NCI-H774 (cell line): ENCODE data around the gene MMP19.
"Not testable (repeated sequence)": the region's sequence is repeated elsewhere in the genome, so short reads cannot be mapped to it uniquely, and the experiment has no call there.

Source experiments
- DNase-seq: peaks from one replicate; lab custom pipeline; 2025; lab: John Stamatoyannopoulos, UW

MMP19 gene

GRCh38 chr12:55842681-55843429 is at the start of gene MMP19:
Gene MMP19 (minus strand): TSS chr12:55842936. CDS start chr12:55842830, 106 bp downstream.
- no peak for DNase-seq

GRCh38 chr12:55891310-55891709 is 48.6 kb upstream of the MMP19 start:
- DNase-seq = no peak

GRCh38 chr12:55885113-55885512 is 42.4 kb upstream of the MMP19 start:
- no peak for DNase-seq

GRCh38 chr12:55877824-55878223 is 35.1 kb upstream of the MMP19 start:
- no peak for DNase-seq

- no peak for DNase-seq
These were observed 33.1 kb upstream of the MMP19 start for GRCh38 chr12:55875704-55876467.

GRCh38 chr12:55874443-55874842 is 31.7 kb upstream of the MMP19 start:
- DNase-seq = no peak

GRCh38 chr12:55866454-55867004 is 23.8 kb upstream of the MMP19 start:
- not testable (repeated sequence) for DNase-seq

GRCh38 chr12:55865327-55865726 is 22.6 kb upstream of the MMP19 start:
- no peak for DNase-seq

- not testable (repeated sequence) for DNase-seq
These were observed 20.2 kb upstream of the MMP19 start for GRCh38 chr12:55862931-55863330.

- no peak for DNase-seq
These were observed 19.6 kb upstream of the MMP19 start for GRCh38 chr12:55862286-55862685.

GRCh38 chr12:55861871-55862270 is 19.1 kb upstream of the MMP19 start:
- DNase-seq = no peak

- no peak for DNase-seq
These were observed 18.7 kb upstream of the MMP19 start for GRCh38 chr12:55861396-55861795.

- no peak for DNase-seq
These were observed 10.0 kb upstream of the MMP19 start for GRCh38 chr12:55852740-55853139.

GRCh38 chr12:55850893-55851292 is 8.2 kb upstream of the MMP19 start:
- no peak for DNase-seq

- DNase-seq = no peak
These were observed 7.7 kb upstream of the MMP19 start for GRCh38 chr12:55850401-55850800.

- no peak for DNase-seq
These were observed 7.0 kb upstream of the MMP19 start for GRCh38 chr12:55849616-55850343.

- DNase-seq = no peak
These were observed 5.0 kb upstream of the MMP19 start for GRCh38 chr12:55847603-55848291.

- no peak for DNase-seq
These were observed 4.3 kb upstream of the MMP19 start for GRCh38 chr12:55847033-55847432.

- DNase-seq = no peak
These were observed 3.2 kb upstream of the MMP19 start for GRCh38 chr12:55845785-55846496.

- no peak for DNase-seq
These were observed 2.6 kb upstream of the MMP19 start for GRCh38 chr12:55845361-55845760.

GRCh38 chr12:55844961-55845360 is 2.2 kb upstream of the MMP19 start:
- no peak for DNase-seq
